GM12878 (cell line): ENCODE measurements around the gene CADM2.

Source experiments
- CBX5 ChIP-seq: sonication (generic); IDR thresholded peaks from 2 replicates; pipeline ENCODE4 v1.6.1; 2016; ENCODE audit warnings: low read depth, moderate library complexity, mild to moderate bottlenecking, inconsistent platforms
- EGR1 ChIP-seq, 2 experiments: IDR thresholded peaks; 1 replicate in 1 of 2; 2 replicates in 1 of 2; pipeline ENCODE4 v1.6.1; 2011 to 2012; ENCODE audit warnings: low read depth in 2 of 2, low read length in 2 of 2, borderline replicate concordance in 1 of 2, mild to moderate bottlenecking in 1 of 2, moderate library complexity in 1 of 2
- JUND ChIP-seq: IDR thresholded peaks from 2 replicates; pipeline ENCODE4 v1.6.1; 2012; ENCODE audit warnings: low read depth, mild to moderate bottlenecking, low read length, improper control_type of control experiment, moderate library complexity
- MTA2 ChIP-seq: fragments of 450-650 bp; IDR thresholded peaks from 2 replicates; pipeline ENCODE4 v1.6.1; 2016; ENCODE audit warnings: low read depth, mild to moderate bottlenecking, moderate library complexity
- POLR2A ChIP-seq: IDR thresholded peaks from 2 replicates; pipeline ENCODE4 v1.6.1; 2011; ENCODE audit warnings: low read depth, mild to moderate bottlenecking, low read length
- POLR2AphosphoS2 ChIP-seq: IDR thresholded peaks from 2 replicates; pipeline ENCODE4 v1.6.1; 2011; ENCODE audit warnings: low read depth, mild to moderate bottlenecking, low read length, improper control_type of control experiment, moderate library complexity
- RAD21 ChIP-seq: IDR thresholded peaks from 2 replicates; pipeline ENCODE4 v1.6.1; 2011; ENCODE audit warnings: mild to moderate bottlenecking, low read depth, low read length, moderate library complexity; ENCODE audit not compliant: insufficient read depth
- SIN3A ChIP-seq: IDR thresholded peaks from 2 replicates; pipeline ENCODE4 v1.6.1; 2012; ENCODE audit warnings: low read depth, low read length, improper control_type of control experiment
- TF ChIP-seq, protein P1 (sequence below): fragments of 450-650 bp; formaldehyde crosslinking; IDR thresholded peaks from 2 replicates; pipeline ENCODE4 v1.4.0; 2020; ENCODE audit warnings: mild to moderate bottlenecking, moderate library complexity
- TF ChIP-seq, protein P2 (sequence below): fragments of 150-350 bp; IDR thresholded peaks from 2 replicates; pipeline ENCODE4 v1.6.1; 2016; ENCODE audit warnings: low read depth, low read length
- TF ChIP-seq, protein P3 (sequence below), 3 experiments: IDR thresholded peaks in 2 of 3; conservative IDR thresholded peaks in 1 of 3; 2 replicates each; pipeline ENCODE4 v1.5.1; 2011; ENCODE audit warnings: low read depth in 3 of 3, low read length in 3 of 3, mild to moderate bottlenecking in 3 of 3, control low read depth in 2 of 3, moderate library complexity in 2 of 3, inconsistent platforms in 1 of 3, mixed read lengths in 1 of 3; ENCODE audit not compliant: control insufficient read depth in 2 of 3, insufficient read depth in 1 of 3; ENCODE audit errors: extremely low read depth in 1 of 3

DNA sequence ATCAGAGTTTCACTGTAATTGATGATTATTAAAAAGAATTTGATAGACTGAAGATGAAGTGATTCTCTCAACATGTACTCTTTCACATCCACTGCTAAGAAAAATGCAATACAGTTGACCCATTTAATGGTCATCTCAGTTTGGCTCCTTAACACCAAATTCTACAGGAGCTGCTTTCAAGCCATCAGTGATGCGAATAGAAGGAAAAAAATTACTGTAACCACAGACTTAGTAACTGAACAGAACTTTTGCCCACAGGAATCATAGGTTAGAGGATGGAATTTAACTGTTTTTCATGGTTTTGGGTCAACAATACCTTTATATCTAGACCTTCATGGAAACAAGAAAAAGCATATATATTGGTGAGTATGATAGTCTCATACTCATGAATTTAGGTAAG is 633.5 kb downstream of the CADM2 start:
- TF ChIP-seq SIN3A (no peak), EGR1 (IDR thresholded peaks at IDR 0.05; ENCODE audit: borderline replicate concordance in 1 of 2, low read depth in 2 of 2, low read length in 2 of 2) (no peak), MTA2 (no peak), POLR2A (no peak), JUND (no peak), CBX5 (no peak), POLR2AphosphoS2 (no peak), RAD21 (no peak)
- TF ChIP-seq, protein P1, sequence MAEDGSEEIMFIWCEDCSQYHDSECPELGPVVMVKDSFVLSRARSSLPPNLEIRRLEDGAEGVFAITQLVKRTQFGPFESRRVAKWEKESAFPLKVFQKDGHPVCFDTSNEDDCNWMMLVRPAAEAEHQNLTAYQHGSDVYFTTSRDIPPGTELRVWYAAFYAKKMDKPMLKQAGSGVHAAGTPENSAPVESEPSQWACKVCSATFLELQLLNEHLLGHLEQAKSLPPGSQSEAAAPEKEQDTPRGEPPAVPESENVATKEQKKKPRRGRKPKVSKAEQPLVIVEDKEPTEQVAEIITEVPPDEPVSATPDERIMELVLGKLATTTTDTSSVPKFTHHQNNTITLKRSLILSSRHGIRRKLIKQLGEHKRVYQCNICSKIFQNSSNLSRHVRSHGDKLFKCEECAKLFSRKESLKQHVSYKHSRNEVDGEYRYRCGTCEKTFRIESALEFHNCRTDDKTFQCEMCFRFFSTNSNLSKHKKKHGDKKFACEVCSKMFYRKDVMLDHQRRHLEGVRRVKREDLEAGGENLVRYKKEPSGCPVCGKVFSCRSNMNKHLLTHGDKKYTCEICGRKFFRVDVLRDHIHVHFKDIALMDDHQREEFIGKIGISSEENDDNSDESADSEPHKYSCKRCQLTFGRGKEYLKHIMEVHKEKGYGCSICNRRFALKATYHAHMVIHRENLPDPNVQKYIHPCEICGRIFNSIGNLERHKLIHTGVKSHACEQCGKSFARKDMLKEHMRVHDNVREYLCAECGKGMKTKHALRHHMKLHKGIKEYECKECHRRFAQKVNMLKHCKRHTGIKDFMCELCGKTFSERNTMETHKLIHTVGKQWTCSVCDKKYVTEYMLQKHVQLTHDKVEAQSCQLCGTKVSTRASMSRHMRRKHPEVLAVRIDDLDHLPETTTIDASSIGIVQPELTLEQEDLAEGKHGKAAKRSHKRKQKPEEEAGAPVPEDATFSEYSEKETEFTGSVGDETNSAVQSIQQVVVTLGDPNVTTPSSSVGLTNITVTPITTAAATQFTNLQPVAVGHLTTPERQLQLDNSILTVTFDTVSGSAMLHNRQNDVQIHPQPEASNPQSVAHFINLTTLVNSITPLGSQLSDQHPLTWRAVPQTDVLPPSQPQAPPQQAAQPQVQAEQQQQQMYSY (CRISPR knock-in tag), result no peak
- TF ChIP-seq, protein P2, sequence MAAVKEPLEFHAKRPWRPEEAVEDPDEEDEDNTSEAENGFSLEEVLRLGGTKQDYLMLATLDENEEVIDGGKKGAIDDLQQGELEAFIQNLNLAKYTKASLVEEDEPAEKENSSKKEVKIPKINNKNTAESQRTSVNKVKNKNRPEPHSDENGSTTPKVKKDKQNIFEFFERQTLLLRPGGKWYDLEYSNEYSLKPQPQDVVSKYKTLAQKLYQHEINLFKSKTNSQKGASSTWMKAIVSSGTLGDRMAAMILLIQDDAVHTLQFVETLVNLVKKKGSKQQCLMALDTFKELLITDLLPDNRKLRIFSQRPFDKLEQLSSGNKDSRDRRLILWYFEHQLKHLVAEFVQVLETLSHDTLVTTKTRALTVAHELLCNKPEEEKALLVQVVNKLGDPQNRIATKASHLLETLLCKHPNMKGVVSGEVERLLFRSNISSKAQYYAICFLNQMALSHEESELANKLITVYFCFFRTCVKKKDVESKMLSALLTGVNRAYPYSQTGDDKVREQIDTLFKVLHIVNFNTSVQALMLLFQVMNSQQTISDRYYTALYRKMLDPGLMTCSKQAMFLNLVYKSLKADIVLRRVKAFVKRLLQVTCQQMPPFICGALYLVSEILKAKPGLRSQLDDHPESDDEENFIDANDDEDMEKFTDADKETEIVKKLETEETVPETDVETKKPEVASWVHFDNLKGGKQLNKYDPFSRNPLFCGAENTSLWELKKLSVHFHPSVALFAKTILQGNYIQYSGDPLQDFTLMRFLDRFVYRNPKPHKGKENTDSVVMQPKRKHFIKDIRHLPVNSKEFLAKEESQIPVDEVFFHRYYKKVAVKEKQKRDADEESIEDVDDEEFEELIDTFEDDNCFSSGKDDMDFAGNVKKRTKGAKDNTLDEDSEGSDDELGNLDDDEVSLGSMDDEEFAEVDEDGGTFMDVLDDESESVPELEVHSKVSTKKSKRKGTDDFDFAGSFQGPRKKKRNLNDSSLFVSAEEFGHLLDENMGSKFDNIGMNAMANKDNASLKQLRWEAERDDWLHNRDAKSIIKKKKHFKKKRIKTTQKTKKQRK, result no peak
- TF ChIP-seq, protein P3, sequence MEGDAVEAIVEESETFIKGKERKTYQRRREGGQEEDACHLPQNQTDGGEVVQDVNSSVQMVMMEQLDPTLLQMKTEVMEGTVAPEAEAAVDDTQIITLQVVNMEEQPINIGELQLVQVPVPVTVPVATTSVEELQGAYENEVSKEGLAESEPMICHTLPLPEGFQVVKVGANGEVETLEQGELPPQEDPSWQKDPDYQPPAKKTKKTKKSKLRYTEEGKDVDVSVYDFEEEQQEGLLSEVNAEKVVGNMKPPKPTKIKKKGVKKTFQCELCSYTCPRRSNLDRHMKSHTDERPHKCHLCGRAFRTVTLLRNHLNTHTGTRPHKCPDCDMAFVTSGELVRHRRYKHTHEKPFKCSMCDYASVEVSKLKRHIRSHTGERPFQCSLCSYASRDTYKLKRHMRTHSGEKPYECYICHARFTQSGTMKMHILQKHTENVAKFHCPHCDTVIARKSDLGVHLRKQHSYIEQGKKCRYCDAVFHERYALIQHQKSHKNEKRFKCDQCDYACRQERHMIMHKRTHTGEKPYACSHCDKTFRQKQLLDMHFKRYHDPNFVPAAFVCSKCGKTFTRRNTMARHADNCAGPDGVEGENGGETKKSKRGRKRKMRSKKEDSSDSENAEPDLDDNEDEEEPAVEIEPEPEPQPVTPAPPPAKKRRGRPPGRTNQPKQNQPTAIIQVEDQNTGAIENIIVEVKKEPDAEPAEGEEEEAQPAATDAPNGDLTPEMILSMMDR (IDR thresholded peaks at IDR 0.05 in 2 of 3, conservative IDR thresholded peaks at IDR 0.05 in 1 of 3; ENCODE audit: control insufficient read depth in 2 of 3, extremely low read depth in 1 of 3, insufficient read depth in 1 of 3, low read depth in 3 of 3, low read length in 3 of 3), result no peak
